Esophagus mucosa (tissue), 1 donor: ENCODE measurements around the gene MET. TPM values are rescaled to one million over a fixed set of nuclear protein-coding genes. Genes with fewer than 3 reads are reported as not detected.

Experiments used
- ATAC-seq: fragments of 200-7000 bp; cut with Tn5 transposase; one replicate; pipeline ENCODE4 v1.9.1; 2020
- total RNA-seq: library from RNA; stranded (reverse); gene quantifications from one replicate; pipeline ENCODE4 v1.2.4, GENCODE V29; 2023
- donor health status: DM: yes; HTN: yes; CAD: no.

The MET gene
- total RNA-seq, 1 donor from 2014 or later: 10.4 TPM

GRCh38 chr7:116665332-116665996, 6.5 kb upstream of the MET start:
- no peak for ATAC-seq

GRCh38 chr7:116669769-116670168, 2.2 kb upstream of the MET start:
- ATAC-seq: no peak

DNA sequence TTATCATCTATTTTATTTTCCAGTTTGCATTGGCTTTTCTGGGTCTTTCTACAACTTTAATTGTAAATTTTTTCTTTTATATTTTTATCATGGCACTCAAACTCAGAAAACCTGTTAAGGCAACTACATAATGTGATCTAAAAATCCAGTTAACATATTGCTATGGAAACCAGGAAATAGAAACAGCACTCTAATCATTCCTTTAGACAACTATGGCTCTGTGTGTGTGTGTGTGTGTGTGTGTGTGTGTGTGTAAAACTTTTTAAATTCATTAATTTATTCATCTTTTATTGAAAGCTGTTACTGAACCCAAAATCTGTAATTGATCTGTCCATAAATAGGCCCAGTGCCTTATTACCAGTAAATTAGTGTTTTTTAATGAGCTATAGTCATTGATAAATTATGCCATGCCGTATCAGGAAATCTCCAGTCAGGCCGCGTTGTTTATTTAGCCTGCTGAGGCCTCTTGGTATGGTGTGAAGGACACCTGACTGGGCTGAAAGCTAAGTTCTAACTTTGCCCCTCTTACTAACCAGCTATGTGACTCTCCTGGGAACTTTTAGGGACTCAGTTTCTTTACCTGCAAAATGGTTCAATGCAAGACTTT, 1.5 kb upstream of the MET start:
- ATAC-seq: no peak

DNA sequence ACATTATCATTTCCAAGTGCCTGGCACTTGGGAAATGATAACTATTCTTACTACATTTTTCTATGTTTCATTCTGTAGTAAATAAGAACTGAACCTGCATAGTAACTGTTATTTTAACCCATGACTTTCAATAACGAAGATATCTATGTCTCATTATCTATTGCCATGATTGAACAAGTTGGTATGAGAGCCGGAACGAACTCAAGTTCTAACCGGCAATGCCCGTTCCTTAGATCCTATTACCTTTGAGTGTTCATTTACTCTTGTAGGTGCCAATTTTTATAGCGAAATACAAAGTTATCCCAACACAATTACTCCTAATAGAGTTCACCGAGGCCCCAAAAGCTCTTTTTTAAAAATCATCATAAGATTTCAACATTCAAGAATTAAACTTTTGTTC, 885 bp upstream of the MET start:
- ATAC-seq: no peak

DNA sequence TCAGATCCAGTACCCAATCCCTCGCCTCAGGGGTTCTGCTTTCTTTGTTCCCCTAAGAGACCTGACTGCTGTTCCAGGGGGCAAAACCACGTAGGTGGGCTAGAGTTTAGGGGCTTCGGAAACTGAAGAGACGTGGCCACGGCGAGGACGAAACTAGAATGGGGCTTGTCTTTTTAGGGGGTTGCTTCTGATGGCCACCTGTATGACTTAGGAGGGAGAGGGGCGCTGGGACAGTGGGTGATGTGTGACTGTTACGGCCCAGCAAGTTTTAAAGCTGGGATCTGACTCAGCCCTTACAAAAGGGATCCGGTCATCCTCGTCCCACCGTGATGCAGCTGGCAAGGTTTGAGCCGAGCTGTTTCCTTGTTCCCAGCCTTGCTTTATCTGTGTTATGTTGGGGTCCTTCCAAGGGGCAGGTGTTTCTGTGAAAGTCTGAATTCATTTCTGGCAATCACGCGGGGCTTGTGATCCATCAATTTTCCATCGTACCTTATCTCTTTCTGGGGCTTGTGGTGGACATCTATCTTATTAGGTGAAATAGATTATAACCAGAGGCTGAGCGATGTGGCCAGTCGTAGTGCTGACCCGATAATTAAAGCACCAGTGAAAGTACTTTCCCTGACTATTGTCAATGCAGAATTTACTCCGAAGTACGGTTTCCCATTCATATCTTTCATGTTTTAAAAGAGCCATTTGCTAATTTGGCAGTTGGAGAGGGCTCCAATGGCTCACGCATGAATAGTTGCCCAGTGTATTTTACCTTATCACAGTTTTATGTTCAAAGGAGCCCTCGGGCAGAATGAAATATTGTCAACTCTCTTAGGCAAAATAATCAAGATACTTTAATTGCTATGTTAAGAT, 830 bp downstream of the MET start:
- ATAC-seq: peak; percentile 42

- ATAC-seq: no peak
Measured at GRCh38 chr7:116673457-116673865, 1.5 kb downstream of the MET start.

DNA sequence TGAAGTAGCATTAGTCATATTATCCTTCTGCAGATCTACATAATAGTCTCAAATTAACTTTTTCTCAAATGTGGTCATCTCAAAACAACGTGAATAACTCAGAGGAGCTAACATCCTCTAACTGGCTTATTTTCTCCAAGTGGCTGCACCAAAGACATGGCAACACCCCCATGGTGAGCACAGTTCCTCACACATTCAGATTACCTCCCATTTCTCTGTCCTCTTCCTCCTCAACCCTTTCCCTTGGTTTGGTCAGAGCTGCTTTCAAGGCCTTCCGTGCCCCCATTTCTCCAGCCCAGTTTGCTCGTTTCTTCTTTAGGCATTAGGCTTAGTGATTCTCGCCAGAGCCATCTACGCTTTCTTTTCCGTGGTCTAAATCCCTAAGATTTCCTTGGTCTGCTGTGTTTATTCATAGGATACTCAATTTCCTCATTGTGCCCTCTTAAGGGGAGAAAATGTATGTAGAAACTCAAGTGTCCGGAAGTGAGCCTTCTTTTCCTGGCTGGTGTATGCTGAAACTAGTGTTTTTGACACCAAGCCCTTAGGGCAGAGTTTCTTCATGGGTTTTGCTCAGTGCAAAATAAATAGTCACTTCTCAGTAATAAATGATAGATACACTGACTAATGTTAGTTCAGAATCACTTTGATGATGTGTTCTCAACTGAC, 2.6 kb downstream of the MET start:
- ATAC-seq: no peak

DNA sequence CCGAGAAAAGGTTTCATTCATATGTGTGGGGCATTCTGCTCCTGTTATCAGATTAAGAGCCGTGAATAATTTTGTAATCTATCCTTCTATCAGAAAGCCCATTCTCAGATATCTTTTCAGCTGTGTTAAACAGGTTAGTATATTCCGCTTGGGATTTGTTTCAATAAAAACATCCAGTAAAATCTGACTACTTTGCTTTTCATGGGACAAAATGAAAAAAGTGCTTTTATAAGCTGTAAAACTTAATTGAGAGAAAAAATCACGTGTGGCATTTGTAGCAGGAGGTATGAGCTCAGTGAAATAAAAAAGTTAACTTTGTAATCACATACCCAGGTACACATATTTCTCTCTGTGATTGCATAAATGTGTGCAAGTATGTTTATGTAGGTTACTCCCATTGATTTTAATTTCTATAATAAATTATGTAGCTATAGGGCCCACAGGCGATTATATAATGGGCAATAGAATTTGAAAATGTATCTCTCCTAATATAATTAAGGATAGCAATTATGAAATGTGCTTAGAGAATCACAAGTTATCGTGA, 3.9 kb downstream of the MET start:
- no peak for ATAC-seq

DNA sequence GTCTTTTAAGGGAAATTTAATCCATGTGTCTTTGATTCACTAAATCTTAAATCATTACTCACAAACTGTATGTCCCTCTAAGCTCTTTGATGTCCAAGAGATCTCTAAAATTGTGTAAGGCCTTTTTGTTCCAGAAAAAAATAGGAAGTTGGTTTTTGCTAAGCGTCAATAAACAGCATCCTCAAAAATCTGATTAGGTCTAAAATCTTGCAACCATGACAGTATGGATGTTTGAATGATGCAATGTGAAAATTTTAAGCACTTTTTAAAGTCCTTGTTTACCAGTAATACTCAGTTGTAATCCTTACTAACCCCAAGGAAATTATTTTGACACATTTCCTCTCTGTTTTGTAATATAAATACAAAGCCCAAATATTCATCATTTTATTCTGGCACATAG, 6.8 kb downstream of the MET start:
- ATAC-seq: no peak

GRCh38 chr7:116679500-116679899, 7.5 kb downstream of the MET start:
- peak; percentile 98 for ATAC-seq

- ATAC-seq: no peak
Measured at GRCh38 chr7:116683786-116684185, 11.8 kb downstream of the MET start.

DNA sequence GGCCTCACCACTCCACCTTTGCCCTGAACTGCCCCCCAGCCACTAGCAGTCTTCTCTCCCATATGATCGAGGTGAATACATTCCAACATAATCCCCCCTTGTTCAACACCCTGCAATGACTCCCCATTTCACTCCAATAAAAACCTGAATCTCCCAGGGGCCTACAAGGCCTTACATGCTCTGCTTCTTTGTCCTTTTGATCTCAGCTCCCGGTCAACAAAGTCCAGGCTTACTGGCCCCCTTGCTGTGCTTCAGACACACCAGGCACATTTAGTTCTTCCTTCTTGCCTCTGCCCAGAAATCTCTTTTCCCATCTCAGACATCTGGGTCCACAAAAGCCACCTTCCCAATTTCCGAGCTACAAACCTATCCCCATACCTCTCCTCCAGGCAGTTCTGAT, 14.0 kb downstream of the MET start:
- no peak for ATAC-seq

- no peak for ATAC-seq
Measured at GRCh38 chr7:116686812-116687419, 14.9 kb downstream of the MET start.

DNA sequence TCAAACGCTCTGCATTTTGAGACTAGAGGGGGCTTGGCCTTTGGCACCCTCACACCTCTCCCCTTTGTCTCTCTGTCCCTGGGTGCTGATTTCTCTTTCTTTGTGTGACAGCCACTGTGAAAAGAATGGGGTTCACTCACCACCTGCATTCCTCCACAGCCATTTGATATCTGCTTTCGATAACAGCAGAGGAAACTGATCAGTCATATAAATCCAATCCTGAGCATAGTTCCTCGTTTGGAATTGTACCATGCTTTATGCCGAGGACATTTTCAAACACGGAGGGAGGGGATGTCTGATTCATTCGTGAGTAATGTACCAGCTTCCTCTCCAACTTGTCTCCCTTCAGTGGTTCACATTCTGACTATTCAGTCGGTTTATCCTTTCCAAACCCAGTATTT, 15.8 kb downstream of the MET start:
- peak; percentile 78 for ATAC-seq

DNA sequence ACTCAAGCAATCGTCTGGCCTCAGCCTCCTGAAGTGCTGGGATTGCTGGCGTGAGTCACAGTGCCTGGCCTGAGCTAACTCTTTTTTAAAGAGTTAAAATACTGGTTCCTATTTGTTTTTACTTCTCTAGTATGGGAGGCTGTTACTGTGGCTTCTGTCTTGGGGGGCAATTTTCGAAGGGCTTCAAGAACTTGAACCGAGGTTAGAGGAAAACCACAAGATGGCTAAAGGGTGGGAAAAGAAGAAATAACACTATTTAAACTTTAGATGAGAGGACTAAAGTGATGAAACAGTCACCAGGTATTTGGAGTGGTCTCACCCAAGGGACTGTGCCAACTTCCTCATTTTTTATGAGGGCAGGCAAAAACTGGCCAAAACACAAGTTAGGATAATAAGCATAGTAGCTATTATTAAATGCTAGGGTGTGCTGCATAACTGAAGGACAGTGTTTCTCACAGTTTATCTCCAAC, 17.8 kb downstream of the MET start:
- ATAC-seq: no peak

GRCh38 chr7:116691664-116692063, 19.7 kb downstream of the MET start:
- ATAC-seq: no peak

- ATAC-seq: peak; percentile 63
Measured at GRCh38 chr7:116692401-116693308, 20.7 kb downstream of the MET start.

DNA sequence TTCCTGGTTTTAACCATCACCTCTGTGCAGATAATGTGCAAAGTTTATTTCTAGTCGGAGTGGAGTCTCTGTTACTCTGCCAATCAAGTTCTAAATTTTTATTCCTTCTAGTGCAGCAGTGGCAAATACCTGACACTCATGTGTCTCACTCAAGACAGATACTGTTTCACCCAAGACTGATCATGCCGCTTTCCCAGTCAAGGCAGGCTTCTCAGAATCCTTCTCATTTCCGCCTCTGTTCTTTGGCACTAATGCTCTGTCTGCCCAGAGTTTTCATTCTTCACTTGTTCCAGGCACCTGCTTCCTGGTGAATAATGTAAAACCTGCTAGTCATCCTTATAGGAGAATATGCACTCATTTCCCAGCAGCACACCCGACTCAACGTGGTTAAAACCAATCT, 24.7 kb downstream of the MET start:
- no peak for ATAC-seq

DNA sequence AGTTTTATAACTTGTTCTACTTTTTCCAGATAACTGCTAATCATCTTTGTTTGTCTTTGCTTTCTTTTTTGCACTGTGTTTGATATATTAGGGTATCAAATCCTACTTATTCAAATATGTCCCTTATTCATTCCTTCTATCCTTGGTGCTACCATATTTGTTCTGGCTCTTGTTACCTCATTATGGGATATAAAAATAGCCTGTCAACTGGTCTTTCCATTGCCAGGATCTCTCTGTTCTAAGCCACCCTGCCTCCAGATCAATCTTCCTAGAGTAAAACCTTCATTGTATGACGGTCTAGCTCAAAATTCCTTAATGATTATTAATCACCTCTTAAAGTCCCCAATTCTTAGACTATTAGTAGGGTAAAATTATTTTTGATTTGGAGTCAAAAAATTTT, 25.2 kb downstream of the MET start:
- ATAC-seq: no peak

DNA sequence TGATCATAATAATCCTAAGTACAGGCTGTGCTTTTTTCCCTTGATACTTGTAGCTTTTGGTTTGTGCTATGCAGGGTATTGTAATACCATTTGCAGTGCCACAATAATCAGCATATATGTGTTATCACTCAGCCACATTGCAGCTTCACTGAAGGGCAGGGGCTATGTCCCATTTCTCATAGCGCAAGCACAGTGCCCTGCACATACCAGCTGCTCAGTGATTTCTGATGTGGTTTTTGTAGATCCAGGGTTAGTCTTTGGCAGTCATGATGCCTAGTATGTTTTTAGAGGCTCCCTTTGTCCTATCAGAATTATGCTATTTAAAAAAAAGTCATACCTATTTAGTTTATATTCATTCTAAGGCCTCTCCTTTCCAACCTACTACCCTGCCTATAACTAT, 25.8 kb downstream of the MET start:
- ATAC-seq: no peak

DNA sequence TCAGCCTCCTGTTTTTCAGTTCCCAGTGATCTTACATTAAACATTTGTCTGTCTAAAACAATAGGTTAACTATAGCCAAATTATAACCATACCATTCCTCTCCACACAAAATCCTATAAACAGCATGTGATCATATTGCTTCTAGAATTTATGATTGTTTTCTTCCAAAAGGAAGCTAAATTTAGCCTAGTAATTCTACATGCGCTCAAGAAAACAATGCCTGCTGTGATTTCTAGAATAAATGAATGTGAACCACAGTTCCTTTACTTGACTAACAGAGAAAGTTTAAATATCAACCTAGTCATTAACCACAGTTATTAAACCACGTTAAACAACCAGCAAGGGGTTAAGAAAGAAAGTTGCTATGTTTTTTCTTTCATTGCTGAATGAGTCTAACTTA, 26.4 kb downstream of the MET start:
- no peak for ATAC-seq
